H1 (cell line): Measurements from ENCODE around the gene SSC5D. TPM values are rescaled to one million over a fixed set of nuclear protein-coding genes. Genes with fewer than 3 reads are reported as not detected.

Experiments used
- CTCF ChIA-PET: fragments of 300-600 bp; sonication (Branson Sonifier 250); formaldehyde crosslinking; loops from one replicate; lab custom pipeline; 2021; ENCODE audit not compliant: partially characterized antibody; lab: Charles Lee
- POLR2A ChIA-PET: fragments of 300-600 bp; sonication (Branson Sonifier 250); formaldehyde crosslinking; loops from one replicate; lab custom pipeline; 2021; ENCODE audit warnings: inconsistent platforms; ENCODE audit not compliant: partially characterized antibody; lab: Charles Lee
- DNase-seq, 2 experiments: peaks; one replicate each; pipeline versions ENCODE4 v3.0.0 to v3.0.0-alpha.2; 2010 to 2022; ENCODE audit warnings: low spot score in 2 of 2, low read depth in 1 of 2, mixed read lengths in 1 of 2
- FAIRE-seq: peaks from 2 replicates; lab custom pipeline; 2011; peaks lifted over from hg19 to GRCh38; lab: Jason Lieb, UNC
- H2AFZ ChIP-seq: 2 replicates; pipeline ENCODE4 v1.8.1; 2012; ENCODE audit warnings: low read length, inconsistent platforms
- H2AK5ac ChIP-seq: 2 replicates; pipeline ENCODE4 v1.6.1; 2013; ENCODE audit warnings: low read depth, low read length
- H2BK120ac ChIP-seq: replicated peaks from 2 replicates; pipeline ENCODE3; 2013; ENCODE audit warnings: low read depth, low read length, inconsistent platforms
- H2BK12ac ChIP-seq: 2 replicates; pipeline ENCODE4 v1.6.1; 2013; ENCODE audit warnings: low read depth, low read length
- H2BK15ac ChIP-seq: 2 replicates; pipeline ENCODE4 v1.6.1; 2013; ENCODE audit warnings: low read length
- H2BK20ac ChIP-seq: 2 replicates; pipeline ENCODE4 v1.6.1; 2013; ENCODE audit warnings: low read length
- H2BK5ac ChIP-seq: 2 replicates; pipeline ENCODE4 v1.6.1; 2013; ENCODE audit warnings: low read depth, low read length
- H3K14ac ChIP-seq: 2 replicates; pipeline ENCODE4 v1.6.1; 2013; ENCODE audit warnings: inconsistent platforms; ENCODE audit not compliant: insufficient read length
- H3K18ac ChIP-seq: 2 replicates; pipeline ENCODE4 v1.6.1; 2013; ENCODE audit warnings: low read length; ENCODE audit errors: extremely low read depth
- H3K23ac ChIP-seq: 2 replicates; pipeline ENCODE4 v1.6.1; 2013; ENCODE audit warnings: inconsistent platforms; ENCODE audit not compliant: insufficient read length
- H3K23me2 ChIP-seq: 2 replicates; pipeline ENCODE4 v1.6.1; 2013; ENCODE audit warnings: low read depth, low read length
- H3K27ac ChIP-seq: 2 replicates; pipeline ENCODE4 v1.6.1; 2011; ENCODE audit warnings: low read depth, low read length, inconsistent platforms
- H3K27me3 ChIP-seq, 4 experiments: replicated peaks in 1 of 4; 1 replicate in 1 of 4; 2 replicates in 3 of 4; pipeline versions ENCODE4 v1.6.1 to v1.8.1; 2011 to 2013; ENCODE audit warnings: low read length in 3 of 4, mild to moderate bottlenecking in 3 of 4, inconsistent platforms in 2 of 4, mixed read lengths in 2 of 4, moderate library complexity in 1 of 4; ENCODE audit not compliant: control insufficient read depth in 3 of 4, insufficient read depth in 3 of 4; ENCODE audit errors: extremely low read depth in 1 of 4
- H3K36me3 ChIP-seq, 4 experiments: 2 replicates each; pipeline versions ENCODE4 v1.6.1 to v1.8.1; 2011 to 2013; ENCODE audit warnings: mild to moderate bottlenecking in 4 of 4, low read length in 3 of 4, moderate library complexity in 2 of 4, control low read depth in 1 of 4, inconsistent platforms in 1 of 4; ENCODE audit not compliant: insufficient read depth in 4 of 4, control insufficient read depth in 2 of 4
- H3K4ac ChIP-seq: replicated peaks from 2 replicates; pipeline ENCODE3; 2013; ENCODE audit warnings: low read length, low read depth, mixed read lengths, inconsistent platforms; ENCODE audit not compliant: insufficient read length
- H3K4me1 ChIP-seq, 4 experiments: replicated peaks in 1 of 4; 1 replicate in 1 of 4; 2 replicates in 3 of 4; pipeline versions ENCODE4 v1.6.1 to v1.8.1; 2011 to 2013; ENCODE audit warnings: low read length in 3 of 4, inconsistent platforms in 2 of 4, mixed read lengths in 1 of 4; ENCODE audit not compliant: insufficient read depth in 4 of 4, control insufficient read depth in 3 of 4
- H3K4me2 ChIP-seq, 2 experiments: 2 replicates each; pipeline versions ENCODE4 v1.6.1 to v1.8.1; 2011 to 2013; ENCODE audit warnings: low read depth in 2 of 2, low read length in 2 of 2, control low read depth in 1 of 2, inconsistent platforms in 1 of 2, mild to moderate bottlenecking in 1 of 2; ENCODE audit not compliant: insufficient read depth in 1 of 2
- H3K4me3 ChIP-seq, 4 experiments: fragments of 200-600, 300-600 bp in 1 of 4; sonication (generic), shearing (Covaris generic), sonication (Bioruptor Twin) in 1 of 4; 2 replicates each; pipeline versions ENCODE4 v1.5.1 to v1.8.1; 2011 to 2016; ENCODE audit warnings: low read length in 4 of 4, low read depth in 3 of 4, control low read depth in 2 of 4, inconsistent platforms in 2 of 4, mild to moderate bottlenecking in 2 of 4, mixed read lengths in 1 of 4, moderate library complexity in 1 of 4; ENCODE audit not compliant: insufficient read depth in 2 of 4; ENCODE audit errors: extremely low read depth in 1 of 4
- H3K56ac ChIP-seq: replicated peaks from 2 replicates; pipeline ENCODE3; 2013; ENCODE audit warnings: low read depth, mild to moderate bottlenecking, mixed read lengths, low read length, inconsistent platforms; ENCODE audit not compliant: insufficient read length
- H3K79me1 ChIP-seq: 2 replicates; pipeline ENCODE4 v1.6.1; 2013; ENCODE audit warnings: low read depth, low read length, control low read depth
- H3K79me2 ChIP-seq, 2 experiments: 2 replicates each; pipeline versions ENCODE4 v1.6.1 to v1.8.1; 2012 to 2013; ENCODE audit warnings: low read length in 2 of 2, mild to moderate bottlenecking in 2 of 2, inconsistent platforms in 1 of 2; ENCODE audit not compliant: insufficient read depth in 2 of 2, control insufficient read depth in 1 of 2
- H3K9ac ChIP-seq, 4 experiments: replicated peaks in 1 of 4; 1 replicate in 1 of 4; 2 replicates in 3 of 4; pipeline versions ENCODE4 v1.6.1 to v1.8.1; 2011 to 2013; ENCODE audit warnings: low read depth in 3 of 4, low read length in 3 of 4, control low read depth in 2 of 4, mild to moderate bottlenecking in 2 of 4, moderate library complexity in 2 of 4, inconsistent platforms in 1 of 4; ENCODE audit errors: extremely low read depth in 1 of 4
- H3K9me3 ChIP-seq, 2 experiments: 2 replicates each; pipeline versions ENCODE4 v1.6.1 to v1.8.1; 2012 to 2013; ENCODE audit warnings: mild to moderate bottlenecking in 2 of 2, moderate library complexity in 2 of 2, control low read depth in 1 of 2, inconsistent platforms in 1 of 2, low read depth in 1 of 2, low read length in 1 of 2, mixed read lengths in 1 of 2; ENCODE audit not compliant: insufficient read depth in 2 of 2
- H4K20me1 ChIP-seq, 2 experiments: replicated peaks in 1 of 2; 2 replicates each; pipeline versions ENCODE3 to v1.8.1; 2011 to 2013; ENCODE audit warnings: inconsistent platforms in 2 of 2, low read length in 2 of 2, mild to moderate bottlenecking in 1 of 2; ENCODE audit not compliant: insufficient read depth in 2 of 2, control insufficient read depth in 1 of 2
- H4K5ac ChIP-seq: 2 replicates; pipeline ENCODE4 v1.6.1; 2013; ENCODE audit warnings: low read length, low read depth, mixed read lengths, inconsistent platforms; ENCODE audit not compliant: insufficient read length
- H4K8ac ChIP-seq: 2 replicates; pipeline ENCODE4 v1.8.0; 2013; ENCODE audit warnings: mild to moderate bottlenecking, moderate library complexity, low read length, inconsistent platforms; ENCODE audit not compliant: insufficient read depth; ENCODE audit errors: extremely low read depth
- H4K91ac ChIP-seq: replicated peaks from 2 replicates; pipeline ENCODE3; 2013; ENCODE audit warnings: low read length, mixed read lengths, inconsistent platforms; ENCODE audit not compliant: insufficient read length
- CBX5 ChIP-seq: fragments of 300-800, 300-1000 bp; sonication (generic); IDR thresholded peaks from 2 replicates; pipeline ENCODE4 v1.7.1; 2016; ENCODE audit warnings: antibody characterized with exemption, low read length, low read depth
- CTBP2 ChIP-seq: IDR thresholded peaks from 2 replicates; pipeline ENCODE4 v1.7.0; 2011; ENCODE audit warnings: borderline replicate concordance, mild to moderate bottlenecking, moderate library complexity, mixed read lengths, low read length; ENCODE audit not compliant: insufficient read depth, insufficient read length
- RFX5 ChIP-seq: IDR thresholded peaks from 2 replicates; pipeline ENCODE4 v1.6.1; 2011; ENCODE audit warnings: low read depth, low read length, improper control_type of control experiment, borderline replicate concordance
- SAP30 ChIP-seq: fragments of 300-600 bp; sonication (generic); IDR thresholded peaks from 2 replicates; pipeline ENCODE4 v1.7.1; 2012; ENCODE audit warnings: low read length, moderate library complexity, mild to moderate bottlenecking, inconsistent platforms; ENCODE audit not compliant: insufficient read depth, insufficient replicate concordance
- WGBS, 2 experiments: shearing (Covaris generic) in 1 of 2; methylation state at CpG; one replicate each; pipeline versions ENCODE4 v1.1.6 to v1.1.7; 2013 to 2015; ENCODE audit warnings: low lambda C conversion rate in 2 of 2, mixed read lengths in 2 of 2, inconsistent platforms in 1 of 2, low coverage in 1 of 2, missing lambda C conversion rate in 1 of 2; ENCODE audit not compliant: insufficient replicate concordance in 2 of 2, insufficient coverage in 1 of 2, insufficient read length in 1 of 2; ENCODE audit errors: extremely low coverage in 1 of 2, missing lambda C conversion rate in 1 of 2; 5-methylcytosine and 5-hydroxymethylcytosine counted together
- polyA plus RNA-seq, 7 experiments: library from polyadenylated mRNA; depleted of rRNA in 3 of 7; stranded (reverse) in 5 of 7; unstranded in 2 of 7; fragments of >200 nt in 5 of 7; fragments of 200-250 nt in 2 of 7; gene quantifications; 1 replicate in 5 of 7; 2 replicates in 1 of 7; 4 replicates in 1 of 7; pipeline versions ENCODE4 v1.2.1 to v1.2.3, GENCODE V29; 2011 to 2013; ENCODE audit warnings: missing spikeins in 2 of 7, mixed read lengths in 2 of 7
- total RNA-seq: library from RNA; stranded (reverse); fragmentation: NEBNext Ultra II Directional; extraction: Animal tissue kit (Norgen Biotek cat#: 25700); gene quantifications from 2 replicates; pipeline ENCODE4 v1.2.1, GENCODE V29; 2021

The SSC5D gene
- total and polyA plus RNA-seq, 2 of the 8 experiments (the other 6 are each of a cell fraction or from before 2014, with no cell fraction given), result 0.39 to 1.7 TPM

DNA sequence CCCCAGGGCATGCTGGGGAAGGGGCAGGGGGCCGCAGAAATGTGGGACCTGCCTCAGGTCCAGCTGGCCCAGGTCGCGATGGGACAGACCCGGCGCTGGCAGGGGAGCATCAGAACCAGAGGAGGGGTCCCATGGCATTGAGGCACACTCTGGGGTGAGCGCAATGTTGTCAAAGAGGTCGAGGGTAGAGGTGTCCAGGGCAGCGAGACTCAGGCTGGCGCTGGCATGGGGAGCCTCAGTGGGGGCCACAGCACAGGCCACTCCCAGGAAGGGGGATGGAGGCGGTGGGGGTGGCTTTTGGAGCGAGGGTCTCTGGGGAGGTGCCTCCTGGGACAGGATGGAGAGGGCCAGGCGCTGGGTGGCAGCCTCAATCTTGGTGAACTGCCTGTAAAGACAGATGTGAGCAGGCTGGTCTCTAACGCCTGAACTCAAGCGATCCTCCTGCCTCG, 24.6 kb upstream of the SSC5D start:
- no peak overlapping the region for H3K14ac ChIP-seq
- no peaks in the 10 kb centered on the region for H3K36me3 ChIP-seq
- no peak overlapping the region; the same call in none of the 2 replicates for H3K18ac ChIP-seq
- no peaks in the 10 kb centered on the region for H4K20me1 ChIP-seq
- CTCF ChIA-PET, result interaction anchor here (1.0 to 1.4 kb wide), 5 partner anchors 10 to 170 kb away, joined by 3 to 6 read pairs (median 4); no protein-coding TSS in a partner anchor
- no peak for DNase-seq
- H3K9ac ChIP-seq, result no peak overlapping the region
- peak overlapping the region; percentile 94; the same call in 1 of the 2 replicates for H2BK12ac ChIP-seq
- H3K27me3 ChIP-seq, result no peaks in the 10 kb centered on the region; a peak in 1 of 7 replicates
- no peak for TF ChIP-seq CBX5
- no peak for TF ChIP-seq CTBP2
- TF ChIP-seq RFX5, result no peak
- TF ChIP-seq SAP30, result no peak
- TF ChIP-seq, all 59 proteins: peak for 0
- no peak overlapping the region for H4K8ac ChIP-seq
- H2BK15ac ChIP-seq, result peak overlapping the region; percentile 72
- H3K56ac ChIP-seq, result no peak overlapping the region
- H2BK5ac ChIP-seq, result 0 out of 2 replicates have a peak overlapping the region, but pooled peaks have one; percentile 24
- FAIRE-seq, result no peak
- H3K4ac ChIP-seq, result peak overlapping the region; percentile 46
- H2AK5ac ChIP-seq, result peak overlapping the region; percentile 17; the same call in 1 of the 2 replicates
- no peak overlapping the region for H3K27ac ChIP-seq
- POLR2A ChIA-PET, result interaction anchor here (0.9 to 2.9 kb wide), 3 partner anchors 13 to 21 kb away, joined by 3 to 8 read pairs (median 4); partner anchors contain the start of genes NAT14 and ZNF628
- no peak overlapping the region for H2AFZ ChIP-seq
- no peaks in the 10 kb centered on the region for H3K9me3 ChIP-seq
- peak overlapping the region; percentile 89 for H4K91ac ChIP-seq
- H2BK120ac ChIP-seq, result no peak overlapping the region
- 0 out of 4 replicates have a peak overlapping the region, but pooled peaks of 1 of the 2 experiments have one; percentile 26 for H3K4me2 ChIP-seq
- no peak overlapping the region for H4K5ac ChIP-seq
- no peak overlapping the region for H3K4me3 ChIP-seq
- peaks cover 8% of the 10 kb centered on the region for H3K79me1 ChIP-seq
- WGBS, 2 experiments, result 82% methylated on average over 12 of the region's 15 CpGs; no CpG with 5 or more reads in 1 of the 2 experiments
- H2BK20ac ChIP-seq, result peak overlapping the region; percentile 67; the same call in 1 of the 2 replicates
- peaks cover 3 to 26% (median 17%) of the 10 kb centered on the region in 4 experiments for H3K4me1 ChIP-seq
- H3K23me2 ChIP-seq, result peaks cover 1% of the 10 kb centered on the region; the same call in 1 of the 2 replicates
- H3K23ac ChIP-seq, result no peak overlapping the region
- peaks cover 0 to 13% of the 10 kb centered on the region in 2 experiments; a peak in 2 of 4 replicates for H3K79me2 ChIP-seq
